MCF 10A (cell line): Measurements from ENCODE around the gene SORCS1. TPM values are rescaled to one million over a fixed set of nuclear protein-coding genes. Genes with fewer than 3 reads are reported as not detected.

Source experiments
- BruUV-seq: library from RNA; stranded (reverse); fragments of 400-500 nt; replicated peaks from 2 replicates; lab custom pipeline; 2021; lab: Mats Ljungman, UMichigan
- CTCF ChIA-PET: fragments of 300-600 bp; sonication (Branson Sonifier 250); formaldehyde crosslinking; extraction: SDS; loops from one replicate; lab custom pipeline; 2021; ENCODE audit warnings: antibody characterized with exemption, inconsistent platforms; lab: Yijun Ruan, JAX
- POLR2A ChIA-PET: fragments of 300-600, 350-650 bp; sonication (Branson Sonifier 250); formaldehyde crosslinking; extraction: SDS; loops from one replicate; lab custom pipeline; 2020; ENCODE audit warnings: antibody characterized with exemption, inconsistent platforms; lab: Yijun Ruan, JAX
- DNase-seq: peaks from one replicate; pipeline ENCODE4 v3.0.0-alpha.2; 2018; ENCODE audit not compliant: unreplicated experiment
- H3K27ac Mint-ChIP-seq: one replicate; pipeline ENCODE4 v1.8.0; 2022; ENCODE audit warnings: mild to moderate bottlenecking, low read depth, mixed read lengths; ENCODE audit not compliant: unreplicated experiment
- H3K27me3 Mint-ChIP-seq: one replicate; pipeline ENCODE4 v1.8.0; 2022; ENCODE audit warnings: mixed read lengths; ENCODE audit not compliant: insufficient read depth, unreplicated experiment
- H3K36me3 Mint-ChIP-seq: one replicate; pipeline ENCODE4 v1.8.0; 2022; ENCODE audit warnings: mild to moderate bottlenecking, moderate library complexity, mixed read lengths; ENCODE audit not compliant: insufficient read depth, unreplicated experiment
- H3K4me1 Mint-ChIP-seq: one replicate; pipeline ENCODE4 v1.8.0; 2022; ENCODE audit warnings: mixed read lengths; ENCODE audit not compliant: insufficient read depth, unreplicated experiment
- H3K4me3 Mint-ChIP-seq: one replicate; pipeline ENCODE4 v1.8.0; 2022; ENCODE audit warnings: mild to moderate bottlenecking, moderate library complexity, mixed read lengths; ENCODE audit not compliant: unreplicated experiment
- H3K9me3 Mint-ChIP-seq: one replicate; pipeline ENCODE4 v1.8.0; 2022; ENCODE audit warnings: mixed read lengths; ENCODE audit not compliant: unreplicated experiment
- CTCF ChIP-seq: fragments of 200-600 bp; IDR thresholded peaks from one replicate; pipeline ENCODE4 v1.8.0; 2022; ENCODE audit warnings: antibody characterized with exemption, mild to moderate bottlenecking; ENCODE audit not compliant: unreplicated experiment
- intact Hi-C: fragments of 100-400 bp; cut with micrococcal nuclease; formaldehyde crosslinking; loops from 2 replicates; pipeline ENCODE4 v1.14.1; 2022
- total RNA-seq: library from RNA; stranded (reverse); gene quantifications from 2 replicates; pipeline ENCODE4 v1.2.3, GENCODE V29; 2022

SORCS1 gene
- total RNA-seq, 1 experiment from 2014 or later = 0.54 TPM

- Mint-ChIP-seq H3K4me3 (no peak overlapping the region), H3K36me3 (no peaks in the 10 kb centered on the region), H3K27ac (no peak overlapping the region), H3K4me1 (peaks cover under 1% of the 10 kb centered on the region), H3K9me3 (no peaks in the 10 kb centered on the region), H3K27me3 (no peaks in the 10 kb centered on the region)
- intact Hi-C loops = no loop called here
- DNase-seq = no peak
- no peak for TF ChIP-seq CTCF
- ChIA-PET POLR2A (no interaction called here), CTCF (no interaction called here)
- no TSS peak for BruUV-seq
These were observed 61.1 kb downstream of the SORCS1 start for GRCh38 chr10:107103174-107104025.

- ChIA-PET CTCF (interaction anchor here (0.6 to 1.2 kb wide), 3 partner anchors 18 to 1364 kb away, joined by 3 to 5 read pairs (median 3); no protein-coding TSS in a partner anchor), POLR2A (interaction anchor here (0.7 to 0.8 kb wide), 2 partner anchors 14 to 23 kb away, joined by 4 read pairs; no protein-coding TSS in a partner anchor)
- BruUV-seq = no TSS peak
- no peaks in the 10 kb centered on the region for H3K9me3 Mint-ChIP-seq
- no peak for TF ChIP-seq CTCF
- no peak overlapping the region for H3K27ac Mint-ChIP-seq
- H3K36me3 Mint-ChIP-seq = no peaks in the 10 kb centered on the region
- no peak overlapping the region for H3K4me3 Mint-ChIP-seq
- intact Hi-C loops = no loop called here
- peaks cover 4% of the 10 kb centered on the region for H3K4me1 Mint-ChIP-seq
- H3K27me3 Mint-ChIP-seq = no peaks in the 10 kb centered on the region
- DNase-seq = no peak
These were observed 66.2 kb downstream of the SORCS1 start for GRCh38 chr10:107098326-107098725.

GRCh38 chr10:107094824-107095522 is 69.5 kb downstream of the SORCS1 start:
- H3K27ac Mint-ChIP-seq = no peak overlapping the region
- H3K4me1 Mint-ChIP-seq = peaks cover 4% of the 10 kb centered on the region
- CTCF ChIA-PET = no interaction called here
- H3K27me3 Mint-ChIP-seq = no peaks in the 10 kb centered on the region
- no peaks in the 10 kb centered on the region for H3K9me3 Mint-ChIP-seq
- H3K36me3 Mint-ChIP-seq = no peaks in the 10 kb centered on the region
- intact Hi-C loops = no loop called here
- no peak overlapping the region for H3K4me3 Mint-ChIP-seq
- no peak for TF ChIP-seq CTCF
- no peak for DNase-seq
- POLR2A ChIA-PET = no interaction called here
- no TSS peak for BruUV-seq

- Mint-ChIP-seq H3K9me3 (no peaks in the 10 kb centered on the region), H3K4me1 (no peaks in the 10 kb centered on the region), H3K36me3 (no peaks in the 10 kb centered on the region), H3K4me3 (no peak overlapping the region), H3K27ac (no peak overlapping the region), H3K27me3 (no peaks in the 10 kb centered on the region)
- BruUV-seq = no TSS peak
- intact Hi-C loops = no loop called here
- TF ChIP-seq CTCF = no peak
- CTCF ChIA-PET = interaction anchor here (0.9 to 1.4 kb wide), 3 partner anchors 19 to 1451 kb away, joined by 3 to 5 read pairs (median 4); no protein-coding TSS in a partner anchor
- no peak for DNase-seq
- POLR2A ChIA-PET = no interaction called here
These were observed 72.2 kb downstream of the SORCS1 start for GRCh38 chr10:107092321-107092720.
